H1 (cell line): ENCODE data around the gene ALDH1A3. TPM values are rescaled to one million over a fixed set of nuclear protein-coding genes. Genes with fewer than 3 reads are reported as not detected.

Experiments used
- CTCF ChIA-PET: fragments of 300-600 bp; sonication (Branson Sonifier 250); formaldehyde crosslinking; loops from one replicate; lab custom pipeline; 2021; ENCODE audit not compliant: partially characterized antibody; lab: Charles Lee
- POLR2A ChIA-PET: fragments of 300-600 bp; sonication (Branson Sonifier 250); formaldehyde crosslinking; loops from one replicate; lab custom pipeline; 2021; ENCODE audit warnings: inconsistent platforms; ENCODE audit not compliant: partially characterized antibody; lab: Charles Lee
- DNase-seq, 2 experiments: peaks; one replicate each; pipeline versions ENCODE4 v3.0.0 to v3.0.0-alpha.2; 2010 to 2022; ENCODE audit warnings: low spot score in 2 of 2, low read depth in 1 of 2, mixed read lengths in 1 of 2
- FAIRE-seq: peaks from 2 replicates; lab custom pipeline; 2011; peaks lifted over from hg19 to GRCh38; lab: Jason Lieb, UNC
- H2AFZ ChIP-seq: 2 replicates; pipeline ENCODE4 v1.8.1; 2012; ENCODE audit warnings: low read length, inconsistent platforms
- H2AK5ac ChIP-seq: 2 replicates; pipeline ENCODE4 v1.6.1; 2013; ENCODE audit warnings: low read depth, low read length
- H2BK120ac ChIP-seq: replicated peaks from 2 replicates; pipeline ENCODE3; 2013; ENCODE audit warnings: low read depth, low read length, inconsistent platforms
- H2BK12ac ChIP-seq: 2 replicates; pipeline ENCODE4 v1.6.1; 2013; ENCODE audit warnings: low read depth, low read length
- H2BK15ac ChIP-seq: 2 replicates; pipeline ENCODE4 v1.6.1; 2013; ENCODE audit warnings: low read length
- H2BK20ac ChIP-seq: 2 replicates; pipeline ENCODE4 v1.6.1; 2013; ENCODE audit warnings: low read length
- H2BK5ac ChIP-seq: 2 replicates; pipeline ENCODE4 v1.6.1; 2013; ENCODE audit warnings: low read depth, low read length
- H3K14ac ChIP-seq: 2 replicates; pipeline ENCODE4 v1.6.1; 2013; ENCODE audit warnings: inconsistent platforms; ENCODE audit not compliant: insufficient read length
- H3K18ac ChIP-seq: 2 replicates; pipeline ENCODE4 v1.6.1; 2013; ENCODE audit warnings: low read length; ENCODE audit errors: extremely low read depth
- H3K23ac ChIP-seq: 2 replicates; pipeline ENCODE4 v1.6.1; 2013; ENCODE audit warnings: inconsistent platforms; ENCODE audit not compliant: insufficient read length
- H3K23me2 ChIP-seq: 2 replicates; pipeline ENCODE4 v1.6.1; 2013; ENCODE audit warnings: low read depth, low read length
- H3K27ac ChIP-seq: 2 replicates; pipeline ENCODE4 v1.6.1; 2011; ENCODE audit warnings: low read depth, low read length, inconsistent platforms
- H3K27me3 ChIP-seq, 4 experiments: replicated peaks in 1 of 4; 1 replicate in 1 of 4; 2 replicates in 3 of 4; pipeline versions ENCODE4 v1.6.1 to v1.8.1; 2011 to 2013; ENCODE audit warnings: low read length in 3 of 4, mild to moderate bottlenecking in 3 of 4, inconsistent platforms in 2 of 4, mixed read lengths in 2 of 4, moderate library complexity in 1 of 4; ENCODE audit not compliant: control insufficient read depth in 3 of 4, insufficient read depth in 3 of 4; ENCODE audit errors: extremely low read depth in 1 of 4
- H3K36me3 ChIP-seq, 4 experiments: 2 replicates each; pipeline versions ENCODE4 v1.6.1 to v1.8.1; 2011 to 2013; ENCODE audit warnings: mild to moderate bottlenecking in 4 of 4, low read length in 3 of 4, moderate library complexity in 2 of 4, control low read depth in 1 of 4, inconsistent platforms in 1 of 4; ENCODE audit not compliant: insufficient read depth in 4 of 4, control insufficient read depth in 2 of 4
- H3K4ac ChIP-seq: replicated peaks from 2 replicates; pipeline ENCODE3; 2013; ENCODE audit warnings: low read length, low read depth, mixed read lengths, inconsistent platforms; ENCODE audit not compliant: insufficient read length
- H3K4me1 ChIP-seq, 4 experiments: replicated peaks in 1 of 4; 1 replicate in 1 of 4; 2 replicates in 3 of 4; pipeline versions ENCODE4 v1.6.1 to v1.8.1; 2011 to 2013; ENCODE audit warnings: low read length in 3 of 4, inconsistent platforms in 2 of 4, mixed read lengths in 1 of 4; ENCODE audit not compliant: insufficient read depth in 4 of 4, control insufficient read depth in 3 of 4
- H3K4me2 ChIP-seq, 2 experiments: 2 replicates each; pipeline versions ENCODE4 v1.6.1 to v1.8.1; 2011 to 2013; ENCODE audit warnings: low read depth in 2 of 2, low read length in 2 of 2, control low read depth in 1 of 2, inconsistent platforms in 1 of 2, mild to moderate bottlenecking in 1 of 2; ENCODE audit not compliant: insufficient read depth in 1 of 2
- H3K4me3 ChIP-seq, 4 experiments: fragments of 200-600, 300-600 bp in 1 of 4; sonication (generic), shearing (Covaris generic), sonication (Bioruptor Twin) in 1 of 4; 2 replicates each; pipeline versions ENCODE4 v1.5.1 to v1.8.1; 2011 to 2016; ENCODE audit warnings: low read length in 4 of 4, low read depth in 3 of 4, control low read depth in 2 of 4, inconsistent platforms in 2 of 4, mild to moderate bottlenecking in 2 of 4, mixed read lengths in 1 of 4, moderate library complexity in 1 of 4; ENCODE audit not compliant: insufficient read depth in 2 of 4; ENCODE audit errors: extremely low read depth in 1 of 4
- H3K56ac ChIP-seq: replicated peaks from 2 replicates; pipeline ENCODE3; 2013; ENCODE audit warnings: low read depth, mild to moderate bottlenecking, mixed read lengths, low read length, inconsistent platforms; ENCODE audit not compliant: insufficient read length
- H3K79me1 ChIP-seq: 2 replicates; pipeline ENCODE4 v1.6.1; 2013; ENCODE audit warnings: low read depth, low read length, control low read depth
- H3K79me2 ChIP-seq, 2 experiments: 2 replicates each; pipeline versions ENCODE4 v1.6.1 to v1.8.1; 2012 to 2013; ENCODE audit warnings: low read length in 2 of 2, mild to moderate bottlenecking in 2 of 2, inconsistent platforms in 1 of 2; ENCODE audit not compliant: insufficient read depth in 2 of 2, control insufficient read depth in 1 of 2
- H3K9ac ChIP-seq, 4 experiments: replicated peaks in 1 of 4; 1 replicate in 1 of 4; 2 replicates in 3 of 4; pipeline versions ENCODE4 v1.6.1 to v1.8.1; 2011 to 2013; ENCODE audit warnings: low read depth in 3 of 4, low read length in 3 of 4, control low read depth in 2 of 4, mild to moderate bottlenecking in 2 of 4, moderate library complexity in 2 of 4, inconsistent platforms in 1 of 4; ENCODE audit errors: extremely low read depth in 1 of 4
- H3K9me3 ChIP-seq, 2 experiments: 2 replicates each; pipeline versions ENCODE4 v1.6.1 to v1.8.1; 2012 to 2013; ENCODE audit warnings: mild to moderate bottlenecking in 2 of 2, moderate library complexity in 2 of 2, control low read depth in 1 of 2, inconsistent platforms in 1 of 2, low read depth in 1 of 2, low read length in 1 of 2, mixed read lengths in 1 of 2; ENCODE audit not compliant: insufficient read depth in 2 of 2
- H4K20me1 ChIP-seq, 2 experiments: replicated peaks in 1 of 2; 2 replicates each; pipeline versions ENCODE3 to v1.8.1; 2011 to 2013; ENCODE audit warnings: inconsistent platforms in 2 of 2, low read length in 2 of 2, mild to moderate bottlenecking in 1 of 2; ENCODE audit not compliant: insufficient read depth in 2 of 2, control insufficient read depth in 1 of 2
- H4K5ac ChIP-seq: 2 replicates; pipeline ENCODE4 v1.6.1; 2013; ENCODE audit warnings: low read length, low read depth, mixed read lengths, inconsistent platforms; ENCODE audit not compliant: insufficient read length
- H4K8ac ChIP-seq: 2 replicates; pipeline ENCODE4 v1.8.0; 2013; ENCODE audit warnings: mild to moderate bottlenecking, moderate library complexity, low read length, inconsistent platforms; ENCODE audit not compliant: insufficient read depth; ENCODE audit errors: extremely low read depth
- H4K91ac ChIP-seq: replicated peaks from 2 replicates; pipeline ENCODE3; 2013; ENCODE audit warnings: low read length, mixed read lengths, inconsistent platforms; ENCODE audit not compliant: insufficient read length
- ATF3 ChIP-seq: IDR thresholded peaks from 2 replicates; pipeline ENCODE4 v1.6.1; 2011; ENCODE audit warnings: low read depth, mild to moderate bottlenecking, low read length; ENCODE audit not compliant: insufficient read depth
- CEBPB ChIP-seq: IDR thresholded peaks from 2 replicates; pipeline ENCODE4 v1.6.1; 2012; ENCODE audit warnings: low read depth, low read length
- PHF8 ChIP-seq: fragments of 200-600 bp; sonication (generic); conservative IDR thresholded peaks from 2 replicates; pipeline ENCODE4 v1.7.1; 2012; ENCODE audit warnings: low read depth, mild to moderate bottlenecking, inconsistent platforms, low read length, moderate library complexity
- RNF2 ChIP-seq: fragments of 200-900, 300-1000 bp; sonication (generic); IDR thresholded peaks from 2 replicates; pipeline ENCODE4 v1.7.1; 2016; ENCODE audit warnings: borderline replicate concordance, low read depth, mild to moderate bottlenecking, antibody characterized with exemption, low read length; ENCODE audit not compliant: poor library complexity, severe bottlenecking; ENCODE audit errors: missing control alignments
- SIRT6 ChIP-seq: IDR thresholded peaks from one replicate; pipeline ENCODE4 v1.7.1; 2012; ENCODE audit warnings: low read length, inconsistent platforms
- SIX5 ChIP-seq: IDR thresholded peaks from 2 replicates; pipeline ENCODE4 v1.6.1; 2011; ENCODE audit warnings: mild to moderate bottlenecking, low read depth, low read length
- TAF7 ChIP-seq: optimal IDR thresholded peaks from 2 replicates; pipeline ENCODE3; 2011; ENCODE audit warnings: low read depth, mild to moderate bottlenecking, inconsistent platforms, low read length, moderate library complexity, borderline replicate concordance
- WGBS, 2 experiments: shearing (Covaris generic) in 1 of 2; methylation state at CpG; one replicate each; pipeline versions ENCODE4 v1.1.6 to v1.1.7; 2013 to 2015; ENCODE audit warnings: low lambda C conversion rate in 2 of 2, mixed read lengths in 2 of 2, inconsistent platforms in 1 of 2, low coverage in 1 of 2, missing lambda C conversion rate in 1 of 2; ENCODE audit not compliant: insufficient replicate concordance in 2 of 2, insufficient coverage in 1 of 2, insufficient read length in 1 of 2; ENCODE audit errors: extremely low coverage in 1 of 2, missing lambda C conversion rate in 1 of 2; 5-methylcytosine and 5-hydroxymethylcytosine counted together
- polyA plus RNA-seq, 7 experiments: library from polyadenylated mRNA; depleted of rRNA in 3 of 7; stranded (reverse) in 5 of 7; unstranded in 2 of 7; fragments of >200 nt in 5 of 7; fragments of 200-250 nt in 2 of 7; gene quantifications; 1 replicate in 5 of 7; 2 replicates in 1 of 7; 4 replicates in 1 of 7; pipeline versions ENCODE4 v1.2.1 to v1.2.3, GENCODE V29; 2011 to 2013; ENCODE audit warnings: missing spikeins in 2 of 7, mixed read lengths in 2 of 7
- total RNA-seq: library from RNA; stranded (reverse); fragmentation: NEBNext Ultra II Directional; extraction: Animal tissue kit (Norgen Biotek cat#: 25700); gene quantifications from 2 replicates; pipeline ENCODE4 v1.2.1, GENCODE V29; 2021

ALDH1A3 gene
- total and polyA plus RNA-seq, 2 of the 8 experiments (the other 6 are each of a cell fraction or from before 2014, with no cell fraction given) = 2.2 to 5.5 TPM

GRCh38 chr15:100903168-100903554 lies 23.5 kb downstream of the ALDH1A3 start:
- Histone ChIP-seq H3K27ac (no peak overlapping the region), H3K56ac (no peak overlapping the region), H3K4me2 (no peak overlapping the region), H3K14ac (no peak overlapping the region), H3K4me3 (no peak overlapping the region), H4K91ac (no peak overlapping the region), H3K18ac (no peak overlapping the region), H4K8ac (no peak overlapping the region), H3K9ac (no peak overlapping the region), H3K36me3 (no peaks in the 10 kb centered on the region), H2BK120ac (no peak overlapping the region), H2BK15ac (no peak overlapping the region), H4K5ac (no peak overlapping the region), H3K23ac (no peak overlapping the region), H3K23me2 (no peaks in the 10 kb centered on the region), H3K9me3 (no peaks in the 10 kb centered on the region), H2AFZ (no peak overlapping the region), H3K79me1 (no peaks in the 10 kb centered on the region), H2BK12ac (no peak overlapping the region), H3K4ac (no peak overlapping the region), H3K27me3 (no peaks in the 10 kb centered on the region), H2BK5ac (no peak overlapping the region), H3K4me1 (peaks cover 0 to 10% (median 3%) of the 10 kb centered on the region in 4 experiments; a peak in 5 of 7 replicates), H4K20me1 (no peaks in the 10 kb centered on the region), H2AK5ac (no peak overlapping the region), H2BK20ac (no peak overlapping the region), H3K79me2 (no peaks in the 10 kb centered on the region)
- CTCF ChIA-PET = interaction anchor here (0.8 to 13.4 kb wide), 5 partner anchors 14 to 138 kb away, joined by 3 to 150 read pairs (median 4); partner anchors contain the start of gene LRRK1
- WGBS, 2 experiments = 84% methylated on average over 3 of the region's 3 CpGs; no CpG with 5 or more reads in 1 of the 2 experiments
- TF ChIP-seq SIX5 (no peak), PHF8 (no peak), CEBPB (no peak), TAF7 (no peak), ATF3 (no peak), RNF2 (no peak), SIRT6 (no peak)
- no peak for DNase-seq
- POLR2A ChIA-PET = no interaction called here
- no peak for FAIRE-seq
